Transverse colon (tissue), 4 donors: Measurements from ENCODE around the gene LARGE1. TPM values are rescaled to one million over a fixed set of nuclear protein-coding genes. Genes with fewer than 3 reads are reported as not detected.

ENCODE experiments used
- DNase-seq: peaks from one replicate; pipeline ENCODE4 v3.0.0-alpha.2; 2019
- H3K27ac ChIP-seq, 4 donors: fragments of 200-600 bp; sonication (generic); 2 replicates each; pipeline ENCODE4 v1.5.1; 2016 to 2018; ENCODE audit warnings: inconsistent platforms in 4 of 4
- H3K27me3 ChIP-seq: fragments of 200-600 bp; sonication (generic); 2 replicates; pipeline ENCODE4 v1.5.1; 2017; ENCODE audit warnings: inconsistent platforms
- H3K36me3 ChIP-seq, 4 donors: fragments of 200-600 bp; sonication (generic); 2 replicates each; pipeline ENCODE4 v1.5.1; 2017 to 2019; ENCODE audit warnings: inconsistent platforms in 4 of 4
- H3K4me1 ChIP-seq, 4 donors: fragments of 200-600 bp; sonication (generic); 2 replicates each; pipeline ENCODE4 v1.5.1; 2017 to 2020; ENCODE audit warnings: inconsistent platforms in 4 of 4
- H3K4me3 ChIP-seq, 4 donors: fragments of 200-600 bp; sonication (generic); 1 replicate in 1 of 4; 2 replicates in 3 of 4; pipeline versions ENCODE4 v1.5.1 to v1.6.1; 2017 to 2019; ENCODE audit warnings: inconsistent platforms in 4 of 4
- H3K9me3 ChIP-seq, 2 donors: fragments of 200-600 bp; sonication (generic); 2 replicates each; pipeline ENCODE4 v1.5.1; 2017 to 2019; ENCODE audit warnings: inconsistent platforms in 2 of 2
- EP300 ChIP-seq: sonication (generic); formaldehyde crosslinking; IDR thresholded peaks from one replicate; pipeline ENCODE4 v1.6.1; 2017; ENCODE audit warnings: antibody characterized with exemption, low read depth
- POLR2A ChIP-seq: fragments of 450-650 bp; IDR thresholded peaks from one replicate; pipeline ENCODE4 v1.6.1; 2016; ENCODE audit warnings: antibody characterized with exemption, mild to moderate bottlenecking, moderate library complexity
- POLR2AphosphoS5 ChIP-seq, 3 donors: sonication (generic); formaldehyde crosslinking; IDR thresholded peaks; one replicate each; pipeline ENCODE4 v1.6.1; 2016; ENCODE audit warnings: antibody characterized with exemption in 3 of 3
- WGBS, 2 donors: methylation state at CpG; one replicate each; pipeline ENCODE4 v1.1.5; 2018; ENCODE audit warnings: low coverage in 1 of 2; 5-methylcytosine and 5-hydroxymethylcytosine counted together
- in situ Hi-C, 4 donors: fragments of 200-750 bp; cut with MboI; loops; one replicate each; pipeline versions ENCODE4 v1.15.0 to v1.15.1; 2017; ENCODE audit warnings: low sequenced_read_pairs in 3 of 4, low pct_ligation_motif_present in 1 of 4, low pct_unique_long_range_greater_than_20kb in 1 of 4
- intact Hi-C: fragments of 100-400 bp; cut with DNase I; formaldehyde crosslinking; loops from one replicate; pipeline ENCODE4 v1.15.1; 2023; ENCODE audit warnings: low total_unique reads
- total RNA-seq, 4 donors: library from RNA; depleted of rRNA; stranded (reverse); fragments of >200 nt; gene quantifications; one replicate each; pipeline ENCODE4 v1.1.0, GENCODE V29; 2016
- TF ChIP-seq, protein P1 (sequence below), 5 experiments: fragments of 200-600 bp in 3 of 5; fragments of 450-650 bp in 2 of 5; sonication (generic) in 3 of 5; IDR thresholded peaks; 1 replicate in 2 of 5; 2 replicates in 3 of 5; pipeline ENCODE4 v1.5.1; 2016 to 2017; ENCODE audit warnings: antibody characterized with exemption in 5 of 5, inconsistent platforms in 3 of 5, mild to moderate bottlenecking in 2 of 5, moderate library complexity in 1 of 5

LARGE1 gene
- total RNA-seq, 4 donors from 2014 or later, result 46.5 to 304 (median 80.5) TPM

DNA sequence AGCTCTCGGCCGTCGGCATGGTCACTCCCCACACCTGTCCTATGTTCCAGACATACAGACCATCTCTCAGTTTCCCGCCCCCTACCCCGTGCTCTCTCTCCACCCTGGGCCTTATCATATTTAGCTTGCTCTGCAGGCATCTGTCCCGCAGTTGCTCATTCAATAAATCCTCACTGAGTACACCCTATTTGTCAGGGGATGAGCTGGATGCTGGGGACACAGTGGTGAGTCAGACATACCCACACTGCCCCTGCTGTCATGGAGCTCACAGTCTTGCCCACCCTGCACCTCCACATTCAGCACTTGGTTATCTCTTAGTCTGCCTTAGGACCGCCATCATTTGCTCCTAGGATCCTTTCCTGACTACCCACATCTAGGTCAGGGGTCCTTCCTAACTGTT, 313.8 kb downstream of the LARGE1 start:
- no peak overlapping the region for H3K27ac ChIP-seq

DNA sequence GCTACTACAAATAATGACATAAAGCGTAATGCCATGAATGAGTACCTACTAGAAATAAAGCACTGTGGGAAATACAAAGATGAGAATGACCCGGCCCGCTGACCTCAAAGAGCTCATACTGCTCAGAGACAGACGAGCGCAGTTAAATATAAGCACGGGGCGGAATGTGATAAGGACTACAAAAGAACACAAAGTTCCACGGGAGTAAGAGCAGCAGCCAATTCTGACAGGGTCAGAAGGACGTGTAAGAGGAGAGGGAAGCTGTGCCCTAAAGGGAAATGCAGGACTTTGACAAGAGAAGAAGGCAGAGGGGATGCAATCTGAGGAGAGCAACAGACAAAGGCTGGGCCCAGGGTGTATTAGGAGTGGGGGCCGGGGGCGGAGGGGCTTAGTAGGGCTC, 314.6 kb downstream of the LARGE1 start:
- no peak for DNase-seq
- Histone ChIP-seq H3K4me3 (no peak overlapping the region), H3K9me3 (no peaks in the 10 kb centered on the region), H3K27ac (no peak overlapping the region), H3K4me1 (no peaks in the 10 kb centered on the region), H3K36me3 (no peaks in the 10 kb centered on the region), H3K27me3 (no peaks in the 10 kb centered on the region)
- in situ Hi-C loops (no loop called here), intact Hi-C loops (no loop called here)
- TF ChIP-seq POLR2AphosphoS5 (IDR thresholded peaks at IDR 0.05), result no peak
- no peak for TF ChIP-seq POLR2A
- no peak for TF ChIP-seq EP300
- TF ChIP-seq, protein P1, sequence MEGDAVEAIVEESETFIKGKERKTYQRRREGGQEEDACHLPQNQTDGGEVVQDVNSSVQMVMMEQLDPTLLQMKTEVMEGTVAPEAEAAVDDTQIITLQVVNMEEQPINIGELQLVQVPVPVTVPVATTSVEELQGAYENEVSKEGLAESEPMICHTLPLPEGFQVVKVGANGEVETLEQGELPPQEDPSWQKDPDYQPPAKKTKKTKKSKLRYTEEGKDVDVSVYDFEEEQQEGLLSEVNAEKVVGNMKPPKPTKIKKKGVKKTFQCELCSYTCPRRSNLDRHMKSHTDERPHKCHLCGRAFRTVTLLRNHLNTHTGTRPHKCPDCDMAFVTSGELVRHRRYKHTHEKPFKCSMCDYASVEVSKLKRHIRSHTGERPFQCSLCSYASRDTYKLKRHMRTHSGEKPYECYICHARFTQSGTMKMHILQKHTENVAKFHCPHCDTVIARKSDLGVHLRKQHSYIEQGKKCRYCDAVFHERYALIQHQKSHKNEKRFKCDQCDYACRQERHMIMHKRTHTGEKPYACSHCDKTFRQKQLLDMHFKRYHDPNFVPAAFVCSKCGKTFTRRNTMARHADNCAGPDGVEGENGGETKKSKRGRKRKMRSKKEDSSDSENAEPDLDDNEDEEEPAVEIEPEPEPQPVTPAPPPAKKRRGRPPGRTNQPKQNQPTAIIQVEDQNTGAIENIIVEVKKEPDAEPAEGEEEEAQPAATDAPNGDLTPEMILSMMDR (IDR thresholded peaks at IDR 0.05), result no peak
- 78 to 86% methylated on average over 9 to 11 of the region's 11 CpGs for whole genome bisulfite sequencing, 2 donors

More for the DNA sequence above, 313.8 kb downstream of the LARGE1 start:
- H3K4me1 ChIP-seq, result no peaks in the 10 kb centered on the region
- no peak overlapping the region for H3K4me3 ChIP-seq
- no peak for DNase-seq
- intact Hi-C loops, result no loop called here
- in situ Hi-C loops, result no loop called here
- H3K9me3 ChIP-seq, result no peaks in the 10 kb centered on the region
- no peaks in the 10 kb centered on the region for H3K27me3 ChIP-seq
- TF ChIP-seq POLR2AphosphoS5 (IDR thresholded peaks at IDR 0.05) (no peak), EP300 (no peak), POLR2A (no peak)
- TF ChIP-seq, protein P1 (IDR thresholded peaks at IDR 0.05), result no peak
- 92 to 96% methylated on average over 5 to 7 of the region's 7 CpGs for WGBS, 2 donors
- no peaks in the 10 kb centered on the region for H3K36me3 ChIP-seq

DNA sequence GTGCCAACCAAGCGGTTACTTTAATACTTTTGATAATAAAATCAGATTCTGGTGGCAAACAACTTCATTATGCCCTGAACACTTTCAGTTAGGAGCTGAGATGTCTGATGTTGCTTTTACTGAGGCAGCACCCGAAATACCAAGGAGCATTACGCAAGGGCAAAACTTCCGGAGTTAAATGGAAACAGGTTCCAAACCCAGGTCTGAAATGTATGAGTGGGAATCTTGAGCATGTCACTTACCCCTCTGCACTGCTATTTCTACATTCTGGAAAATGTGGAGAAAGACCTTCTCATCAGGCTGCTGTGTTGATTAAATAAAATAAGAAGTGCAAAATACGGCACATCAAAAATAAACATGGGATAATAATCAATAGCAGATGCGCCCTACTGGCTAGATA, 315.1 kb downstream of the LARGE1 start:
- H3K27me3 ChIP-seq, result no peaks in the 10 kb centered on the region
- in situ Hi-C loops, result no loop called here
- no peak for TF ChIP-seq EP300
- TF ChIP-seq, protein P1 (IDR thresholded peaks at IDR 0.05), result no peak
- TF ChIP-seq POLR2A, result no peak
- TF ChIP-seq POLR2AphosphoS5 (IDR thresholded peaks at IDR 0.05), result no peak
- no peak overlapping the region for H3K27ac ChIP-seq
- intact Hi-C loops, result no loop called here
- DNase-seq, result no peak
- H3K4me1 ChIP-seq, result no peaks in the 10 kb centered on the region
- H3K9me3 ChIP-seq, result no peaks in the 10 kb centered on the region
- WGBS, 2 donors, result 90 to 93% methylated on average over 5 to 6 of the region's 6 CpGs
- no peak overlapping the region for H3K4me3 ChIP-seq
- no peaks in the 10 kb centered on the region for H3K36me3 ChIP-seq

DNA sequence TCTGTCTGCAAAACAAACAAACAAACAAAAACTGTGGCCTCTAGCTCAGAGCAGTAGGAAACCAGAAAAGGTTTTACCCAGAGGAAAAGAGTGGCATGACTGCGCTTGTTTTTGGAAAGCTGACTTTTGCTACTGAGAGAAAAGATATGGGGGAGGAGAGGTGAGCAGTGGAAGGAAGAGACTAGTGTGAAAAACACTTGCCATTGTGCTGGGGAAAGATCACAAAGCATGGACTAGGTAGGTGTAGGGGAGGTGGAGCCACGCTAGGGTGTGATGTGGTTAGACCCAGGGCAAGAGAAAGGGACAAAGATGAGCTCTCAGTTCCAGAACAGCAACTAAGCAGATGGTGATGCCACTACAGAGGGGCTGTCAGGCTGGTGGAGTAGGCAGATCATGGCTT, 319.2 kb downstream of the LARGE1 start:
- Histone ChIP-seq H3K36me3 (no peaks in the 10 kb centered on the region), H3K4me1 (no peaks in the 10 kb centered on the region), H3K9me3 (no peaks in the 10 kb centered on the region), H3K27ac (no peak overlapping the region), H3K4me3 (no peak overlapping the region), H3K27me3 (no peaks in the 10 kb centered on the region)
- DNase-seq, result no peak
- intact Hi-C loops (no loop called here), in situ Hi-C loops (no loop called here)
- no peak for TF ChIP-seq EP300
- no peak for TF ChIP-seq POLR2AphosphoS5 (IDR thresholded peaks at IDR 0.05)
- TF ChIP-seq, protein P1 (IDR thresholded peaks at IDR 0.05), result no peak
- no peak for TF ChIP-seq POLR2A
- 85% methylated on average over 2 of the region's 2 CpGs; no CpG with 5 or more reads in 1 of the 2 donors for WGBS, 2 donors
